Nephron progenitor cell (in vitro differentiated cells): ENCODE results near the gene FOXA1.

Source experiments
- DNase-seq: peaks from one replicate; pipeline ENCODE4 v3.0.0; 2021
- H3K27ac Mint-ChIP-seq: 2 replicates; pipeline ENCODE4 v1.8.0; 2021; ENCODE audit warnings: mild to moderate bottlenecking, moderate library complexity, mixed read lengths
- H3K27me3 Mint-ChIP-seq: 2 replicates; pipeline ENCODE4 v1.8.0; 2021; ENCODE audit warnings: mild to moderate bottlenecking, low read depth, mixed read lengths; ENCODE audit not compliant: poor library complexity
- H3K36me3 Mint-ChIP-seq: 2 replicates; pipeline ENCODE4 v1.8.0; 2021; ENCODE audit warnings: low read depth, mixed read lengths
- H3K4me1 Mint-ChIP-seq: 2 replicates; pipeline ENCODE4 v1.8.0; 2021; ENCODE audit warnings: mixed read lengths
- H3K4me3 Mint-ChIP-seq: 2 replicates; pipeline ENCODE4 v1.8.0; 2021; ENCODE audit warnings: mild to moderate bottlenecking, moderate library complexity, mixed read lengths
- H3K9me3 Mint-ChIP-seq: 2 replicates; pipeline ENCODE4 v1.8.0; 2021; ENCODE audit warnings: mild to moderate bottlenecking, moderate library complexity, mixed read lengths
- TF ChIP-seq, protein P1 (sequence below): fragments of 200-600 bp; sonication (generic); IDR thresholded peaks from 2 replicates; pipeline ENCODE4 v1.5.0; 2021; ENCODE audit warnings: antibody characterized with exemption

FOXA1 gene

DNA sequence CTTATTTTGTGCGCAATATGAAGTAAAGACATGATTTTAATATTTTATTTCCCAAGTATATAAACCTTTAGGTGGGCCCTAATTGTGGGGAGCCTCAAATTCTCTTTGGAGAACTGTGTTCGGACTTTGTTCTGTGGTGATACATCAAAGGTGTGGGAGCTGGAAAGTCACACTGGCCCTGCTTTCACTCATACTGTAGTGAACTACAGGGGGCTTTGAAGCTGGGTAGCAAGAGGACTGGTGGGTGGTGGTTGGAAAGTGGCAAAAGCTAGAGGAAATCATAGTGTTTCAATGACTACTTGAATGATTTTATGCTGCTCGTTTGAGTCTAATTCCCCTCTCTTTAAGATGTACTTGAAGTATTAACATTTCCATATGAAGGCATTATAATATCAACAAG is 13.6 kb upstream of the FOXA1 start:
- H3K36me3 Mint-ChIP-seq = no peaks in the 10 kb centered on the region
- H3K27ac Mint-ChIP-seq = no peak overlapping the region

DNA sequence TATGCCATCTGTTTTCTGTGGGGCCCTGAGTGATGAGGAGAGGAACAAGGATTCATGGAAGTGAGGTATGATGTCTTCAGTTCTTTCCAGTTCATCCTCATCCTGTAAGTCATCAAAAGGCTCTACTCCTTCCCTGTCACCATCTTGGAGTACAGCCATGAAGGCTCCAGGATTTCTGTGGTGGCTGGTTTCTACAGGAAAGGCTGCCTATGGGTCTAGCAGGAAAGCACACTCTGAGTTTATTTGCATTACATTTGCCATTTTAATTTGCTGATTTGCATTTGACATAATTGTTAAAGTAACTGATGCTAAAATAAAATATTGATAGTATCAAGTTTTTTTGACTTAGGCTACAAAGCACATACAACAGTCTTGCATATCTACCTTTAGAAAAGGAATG is 11.6 kb upstream of the FOXA1 start:
- H3K36me3 Mint-ChIP-seq = no peaks in the 10 kb centered on the region
- peaks cover 66% of the 10 kb centered on the region for H3K27me3 Mint-ChIP-seq
- TF ChIP-seq, protein P1, sequence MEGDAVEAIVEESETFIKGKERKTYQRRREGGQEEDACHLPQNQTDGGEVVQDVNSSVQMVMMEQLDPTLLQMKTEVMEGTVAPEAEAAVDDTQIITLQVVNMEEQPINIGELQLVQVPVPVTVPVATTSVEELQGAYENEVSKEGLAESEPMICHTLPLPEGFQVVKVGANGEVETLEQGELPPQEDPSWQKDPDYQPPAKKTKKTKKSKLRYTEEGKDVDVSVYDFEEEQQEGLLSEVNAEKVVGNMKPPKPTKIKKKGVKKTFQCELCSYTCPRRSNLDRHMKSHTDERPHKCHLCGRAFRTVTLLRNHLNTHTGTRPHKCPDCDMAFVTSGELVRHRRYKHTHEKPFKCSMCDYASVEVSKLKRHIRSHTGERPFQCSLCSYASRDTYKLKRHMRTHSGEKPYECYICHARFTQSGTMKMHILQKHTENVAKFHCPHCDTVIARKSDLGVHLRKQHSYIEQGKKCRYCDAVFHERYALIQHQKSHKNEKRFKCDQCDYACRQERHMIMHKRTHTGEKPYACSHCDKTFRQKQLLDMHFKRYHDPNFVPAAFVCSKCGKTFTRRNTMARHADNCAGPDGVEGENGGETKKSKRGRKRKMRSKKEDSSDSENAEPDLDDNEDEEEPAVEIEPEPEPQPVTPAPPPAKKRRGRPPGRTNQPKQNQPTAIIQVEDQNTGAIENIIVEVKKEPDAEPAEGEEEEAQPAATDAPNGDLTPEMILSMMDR = no peak
- H3K4me1 Mint-ChIP-seq = peaks cover 5% of the 10 kb centered on the region
- H3K9me3 Mint-ChIP-seq = peaks cover 10% of the 10 kb centered on the region
- H3K4me3 Mint-ChIP-seq = no peak overlapping the region
- no peak overlapping the region for H3K27ac Mint-ChIP-seq
- no peak for DNase-seq

More for the DNA sequence above, 13.6 kb upstream of the FOXA1 start:
- peaks cover 46% of the 10 kb centered on the region for H3K27me3 Mint-ChIP-seq
- TF ChIP-seq, protein P1 = no peak
- H3K4me1 Mint-ChIP-seq = no peaks in the 10 kb centered on the region
- DNase-seq = no peak
- no peak overlapping the region for H3K4me3 Mint-ChIP-seq
- H3K9me3 Mint-ChIP-seq = peaks cover 26% of the 10 kb centered on the region

DNA sequence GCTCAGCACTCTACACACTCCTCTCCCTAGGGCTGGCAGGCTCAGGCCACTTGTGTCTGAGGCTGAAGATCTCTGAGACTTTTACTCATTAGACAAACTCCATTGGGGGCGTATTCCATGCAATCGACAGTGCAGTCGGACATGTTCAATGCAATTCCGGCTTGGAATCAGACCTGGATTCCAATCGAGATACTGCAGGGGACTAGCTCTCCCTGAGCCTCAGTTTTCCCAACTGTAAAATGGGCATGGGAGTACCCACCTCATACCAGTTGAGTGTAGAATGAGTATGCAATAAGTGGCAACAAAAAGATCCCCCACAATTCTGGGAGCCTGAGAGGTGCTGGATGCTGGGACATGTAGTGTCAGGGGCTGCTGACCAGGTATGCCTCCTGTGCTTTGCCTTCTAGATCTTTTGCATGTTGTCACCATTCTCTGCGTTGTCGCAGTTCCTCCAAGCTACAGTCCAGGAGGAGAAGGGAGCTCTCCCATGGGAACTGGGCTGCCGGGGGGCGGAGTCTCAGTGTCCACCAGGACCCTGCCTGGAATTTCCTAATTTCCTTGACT is 8.7 kb upstream of the FOXA1 start:
- no peaks in the 10 kb centered on the region for H3K9me3 Mint-ChIP-seq
- TF ChIP-seq, protein P1 = no peak
- H3K4me1 Mint-ChIP-seq = peaks cover 19% of the 10 kb centered on the region
- H3K4me3 Mint-ChIP-seq = no peak overlapping the region
- no peak overlapping the region for H3K27ac Mint-ChIP-seq
- no peak for DNase-seq
- H3K27me3 Mint-ChIP-seq = peaks cover 85% of the 10 kb centered on the region
- no peaks in the 10 kb centered on the region for H3K36me3 Mint-ChIP-seq

DNA sequence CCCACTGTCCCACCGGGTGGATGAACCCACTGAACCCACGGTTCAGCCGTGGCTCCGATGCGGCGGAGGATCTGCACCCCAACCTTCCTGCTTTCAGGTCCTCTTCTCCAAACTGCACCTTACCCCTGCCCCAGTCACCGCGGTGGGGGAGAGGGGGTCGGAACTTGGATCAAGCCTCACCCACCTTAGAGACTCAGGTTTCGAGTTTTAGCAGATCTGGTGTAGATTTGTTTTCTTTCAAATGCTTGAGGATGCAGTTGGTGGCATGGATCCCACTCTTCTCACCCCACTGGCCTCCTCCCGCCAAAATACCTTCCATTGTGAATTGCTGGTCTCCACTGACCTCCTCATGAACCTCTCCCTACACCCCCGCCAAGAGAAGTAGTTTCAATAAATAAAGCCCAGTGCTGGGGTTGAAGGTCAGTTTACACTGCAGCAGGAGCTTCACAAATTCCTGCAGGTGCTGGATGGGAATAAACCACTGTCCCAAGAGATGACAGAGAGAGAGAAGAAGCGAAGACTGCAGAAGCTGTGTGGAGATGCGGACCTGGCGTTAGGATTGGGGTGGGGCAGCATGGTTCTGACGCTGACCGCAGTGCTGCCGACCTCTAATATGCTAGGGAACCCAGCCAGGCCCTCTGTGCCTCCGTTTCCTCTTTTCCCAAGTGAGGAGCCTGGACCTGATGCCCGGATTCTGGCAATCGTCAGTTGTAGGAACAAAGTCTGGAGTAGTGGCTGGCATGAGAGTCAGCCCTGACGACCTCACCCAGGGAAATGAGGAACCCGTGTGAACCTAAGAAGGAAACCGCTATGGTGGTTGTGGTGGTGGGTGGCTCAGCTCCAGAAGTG is 7.8 kb upstream of the FOXA1 start:
- TF ChIP-seq, protein P1 = no peak
- H3K4me1 Mint-ChIP-seq = peaks cover 19% of the 10 kb centered on the region
- H3K27me3 Mint-ChIP-seq = peaks cover 94% of the 10 kb centered on the region
- H3K27ac Mint-ChIP-seq = no peak overlapping the region
- no peaks in the 10 kb centered on the region for H3K9me3 Mint-ChIP-seq
- H3K4me3 Mint-ChIP-seq = no peak overlapping the region
- DNase-seq = no peak
- H3K36me3 Mint-ChIP-seq = no peaks in the 10 kb centered on the region

DNA sequence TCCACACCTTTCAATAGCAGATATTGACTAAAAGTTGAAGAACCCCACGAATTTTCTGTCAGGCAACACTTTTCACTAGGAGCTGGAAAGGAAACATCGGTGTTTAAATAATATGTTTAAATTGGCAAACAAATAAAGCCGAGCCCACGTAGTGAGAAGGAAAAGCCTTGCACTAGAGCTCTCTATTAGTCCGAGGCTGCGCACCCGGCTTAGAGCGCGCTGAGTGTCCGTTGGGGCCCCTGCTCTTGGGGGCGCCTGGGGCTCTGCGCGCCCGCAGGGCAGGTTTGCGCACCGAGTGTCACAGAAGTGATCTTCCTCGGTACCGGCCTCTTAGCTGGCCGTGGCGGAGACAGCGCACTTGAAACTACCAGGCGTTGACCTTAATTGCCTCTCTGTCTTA is 6.8 kb upstream of the FOXA1 start:
- no peak overlapping the region for H3K4me3 Mint-ChIP-seq
- no peaks in the 10 kb centered on the region for H3K36me3 Mint-ChIP-seq
- TF ChIP-seq, protein P1 = no peak
- no peak for DNase-seq
- peaks cover 100% of the 10 kb centered on the region for H3K27me3 Mint-ChIP-seq
- H3K27ac Mint-ChIP-seq = no peak overlapping the region
- H3K9me3 Mint-ChIP-seq = no peaks in the 10 kb centered on the region
- H3K4me1 Mint-ChIP-seq = peaks cover 19% of the 10 kb centered on the region
